HAP-1 (cell line): ENCODE measurements around the gene SDK1.

ENCODE experiments used
- DNase-seq, 2 experiments: peaks; one replicate each; pipeline ENCODE4 v3.0.0-alpha.2; 2016 to 2020; ENCODE audit warnings: low spot score in 2 of 2
- H3K27me3 ChIP-seq: fragments of 250-450 bp; sonication (Bioruptor Pico); 2 replicates; pipeline ENCODE4 v1.5.1; 2020; ENCODE audit warnings: low read depth, mild to moderate bottlenecking, moderate library complexity
- H3K36me3 ChIP-seq: fragments of 250-450 bp; sonication (Bioruptor Pico); replicated peaks from 2 replicates; pipeline ENCODE4 v1.5.1; 2020; ENCODE audit warnings: mild to moderate bottlenecking
- H3K4me1 ChIP-seq: fragments of 250-450 bp; sonication (Bioruptor Pico); 2 replicates; pipeline ENCODE4 v1.5.1; 2020; ENCODE audit warnings: mild to moderate bottlenecking
- H3K4me3 ChIP-seq: fragments of 250-450 bp; sonication (Bioruptor Pico); 2 replicates; pipeline ENCODE4 v1.5.1; 2020; ENCODE audit warnings: mild to moderate bottlenecking, moderate library complexity
- H3K9me3 ChIP-seq: fragments of 250-450 bp; sonication (Bioruptor Pico); 2 replicates; pipeline ENCODE4 v1.5.1; 2020; ENCODE audit warnings: mild to moderate bottlenecking, moderate library complexity
- in situ Hi-C: fragments of 300-500 bp; cut with MboI; formaldehyde crosslinking; loops from 3 replicates; pipeline ENCODE4 v1.14.3; 2020; ENCODE audit warnings: low sequenced_read_pairs, inconsistent platforms, mixed read lengths

The SDK1 gene

GRCh38 chr7:4145576-4145975 lies 844.5 kb downstream of the SDK1 start:
- no peaks in the 10 kb centered on the region for H3K4me1 ChIP-seq
- H3K4me3 ChIP-seq, result no peak overlapping the region
- in situ Hi-C loops, result no loop called here
- H3K36me3 ChIP-seq, result no peaks in the 10 kb centered on the region
- H3K9me3 ChIP-seq, result no peaks in the 10 kb centered on the region
- DNase-seq, result no peak
- no peaks in the 10 kb centered on the region for H3K27me3 ChIP-seq

- in situ Hi-C loops, result no loop called here
- no peak overlapping the region for H3K4me3 ChIP-seq
- no peaks in the 10 kb centered on the region for H3K4me1 ChIP-seq
- no peak for DNase-seq
- no peaks in the 10 kb centered on the region for H3K27me3 ChIP-seq
- no peaks in the 10 kb centered on the region for H3K36me3 ChIP-seq
- H3K9me3 ChIP-seq, result no peaks in the 10 kb centered on the region
Measured at GRCh38 chr7:4147926-4148620, 847.0 kb downstream of the SDK1 start.

GRCh38 chr7:4149236-4149635 lies 848.2 kb downstream of the SDK1 start:
- Histone ChIP-seq H3K4me3 (no peak overlapping the region), H3K4me1 (no peaks in the 10 kb centered on the region), H3K9me3 (no peaks in the 10 kb centered on the region), H3K36me3 (no peaks in the 10 kb centered on the region), H3K27me3 (no peaks in the 10 kb centered on the region)
- no peak for DNase-seq
- in situ Hi-C loops, result no loop called here

GRCh38 chr7:4149645-4150044 lies 848.6 kb downstream of the SDK1 start:
- Histone ChIP-seq H3K9me3 (no peaks in the 10 kb centered on the region), H3K36me3 (no peaks in the 10 kb centered on the region), H3K4me1 (no peaks in the 10 kb centered on the region), H3K27me3 (no peaks in the 10 kb centered on the region), H3K4me3 (no peak overlapping the region)
- DNase-seq, result no peak
- in situ Hi-C loops, result no loop called here

GRCh38 chr7:4150731-4151130 lies 849.7 kb downstream of the SDK1 start:
- Histone ChIP-seq H3K4me3 (no peak overlapping the region), H3K36me3 (no peaks in the 10 kb centered on the region), H3K4me1 (no peaks in the 10 kb centered on the region), H3K27me3 (no peaks in the 10 kb centered on the region), H3K9me3 (no peaks in the 10 kb centered on the region)
- in situ Hi-C loops, result no loop called here
- DNase-seq, result no peak

- H3K4me1 ChIP-seq, result no peaks in the 10 kb centered on the region
- no peaks in the 10 kb centered on the region for H3K36me3 ChIP-seq
- no peak for DNase-seq
- H3K4me3 ChIP-seq, result no peak overlapping the region
- H3K27me3 ChIP-seq, result no peaks in the 10 kb centered on the region
- no peaks in the 10 kb centered on the region for H3K9me3 ChIP-seq
- in situ Hi-C loops, result no loop called here
Measured at GRCh38 chr7:4151524-4151923, 850.5 kb downstream of the SDK1 start.

- no peaks in the 10 kb centered on the region for H3K9me3 ChIP-seq
- no peak for DNase-seq
- no peak overlapping the region for H3K4me3 ChIP-seq
- no peaks in the 10 kb centered on the region for H3K4me1 ChIP-seq
- H3K27me3 ChIP-seq, result no peaks in the 10 kb centered on the region
- H3K36me3 ChIP-seq, result no peaks in the 10 kb centered on the region
- in situ Hi-C loops, result no loop called here
Measured at GRCh38 chr7:4151926-4152549, 851.0 kb downstream of the SDK1 start.

- no peaks in the 10 kb centered on the region for H3K27me3 ChIP-seq
- no peaks in the 10 kb centered on the region for H3K36me3 ChIP-seq
- no peak for DNase-seq
- H3K4me3 ChIP-seq, result no peak overlapping the region
- in situ Hi-C loops, result no loop called here
- no peaks in the 10 kb centered on the region for H3K4me1 ChIP-seq
- H3K9me3 ChIP-seq, result no peaks in the 10 kb centered on the region
Measured at GRCh38 chr7:4154882-4155535, 854.0 kb downstream of the SDK1 start.

GRCh38 chr7:4156190-4156589 lies 855.1 kb downstream of the SDK1 start:
- H3K4me1 ChIP-seq, result no peaks in the 10 kb centered on the region
- no peak for DNase-seq
- H3K9me3 ChIP-seq, result no peaks in the 10 kb centered on the region
- H3K4me3 ChIP-seq, result no peak overlapping the region
- no peaks in the 10 kb centered on the region for H3K36me3 ChIP-seq
- H3K27me3 ChIP-seq, result no peaks in the 10 kb centered on the region
- in situ Hi-C loops, result no loop called here

GRCh38 chr7:4157651-4158050 lies 856.6 kb downstream of the SDK1 start:
- Histone ChIP-seq H3K27me3 (no peaks in the 10 kb centered on the region), H3K36me3 (no peaks in the 10 kb centered on the region), H3K9me3 (no peaks in the 10 kb centered on the region), H3K4me1 (no peaks in the 10 kb centered on the region), H3K4me3 (no peak overlapping the region)
- in situ Hi-C loops, result no loop called here
- no peak for DNase-seq

- Histone ChIP-seq H3K27me3 (no peaks in the 10 kb centered on the region), H3K9me3 (no peaks in the 10 kb centered on the region), H3K4me3 (no peak overlapping the region), H3K4me1 (no peaks in the 10 kb centered on the region), H3K36me3 (no peaks in the 10 kb centered on the region)
- in situ Hi-C loops, result no loop called here
- DNase-seq, result no peak
Measured at GRCh38 chr7:4158441-4159153, 857.5 kb downstream of the SDK1 start.

- H3K36me3 ChIP-seq, result no peaks in the 10 kb centered on the region
- H3K4me3 ChIP-seq, result no peak overlapping the region
- no peaks in the 10 kb centered on the region for H3K9me3 ChIP-seq
- no peaks in the 10 kb centered on the region for H3K4me1 ChIP-seq
- no peak for DNase-seq
- H3K27me3 ChIP-seq, result no peaks in the 10 kb centered on the region
- in situ Hi-C loops, result no loop called here
Measured at GRCh38 chr7:4159154-4159501, 858.1 kb downstream of the SDK1 start.

GRCh38 chr7:4159761-4160554 lies 858.9 kb downstream of the SDK1 start:
- no peak overlapping the region for H3K4me3 ChIP-seq
- no peak for DNase-seq
- H3K9me3 ChIP-seq, result no peaks in the 10 kb centered on the region
- H3K36me3 ChIP-seq, result no peaks in the 10 kb centered on the region
- in situ Hi-C loops, result no loop called here
- no peaks in the 10 kb centered on the region for H3K27me3 ChIP-seq
- H3K4me1 ChIP-seq, result no peaks in the 10 kb centered on the region
